HepG2 (cell line): ENCODE data around the gene DNAAF3. TPM values are rescaled to one million over a fixed set of nuclear protein-coding genes. Genes with fewer than 3 reads are reported as not detected.

ENCODE experiments used
- BHLHE40 ChIP-seq: IDR thresholded peaks from 2 replicates; pipeline ENCODE4 v1.6.1; 2011; ENCODE audit warnings: low read length, improper control_type of control experiment
- GATAD2A ChIP-seq: IDR thresholded peaks from 2 replicates; pipeline ENCODE4 v1.6.1; 2016
- HDAC1 ChIP-seq: sonication (generic); formaldehyde crosslinking; IDR thresholded peaks from 2 replicates; pipeline ENCODE4 v1.5.1; 2020; ENCODE audit warnings: mild to moderate bottlenecking, missing genetic modification reagents
- HNRNPLL ChIP-seq: fragments of 200-400 bp; formaldehyde crosslinking; IDR thresholded peaks from 2 replicates; pipeline ENCODE4 v1.6.1; 2017; ENCODE audit warnings: mild to moderate bottlenecking, low read depth, low read length; ENCODE audit not compliant: poor library complexity, severe bottlenecking
- IKZF5 ChIP-seq: IDR thresholded peaks from 2 replicates; pipeline ENCODE4 v1.6.1; 2018; ENCODE audit warnings: missing genetic modification reagents, mild to moderate bottlenecking, missing compliant biosample characterization
- NRL ChIP-seq: sonication (generic); formaldehyde crosslinking; IDR thresholded peaks from 2 replicates; pipeline ENCODE4 v1.5.0; 2020; ENCODE audit warnings: missing genetic modification reagents, mild to moderate bottlenecking, moderate library complexity, borderline replicate concordance
- PITX1 ChIP-seq: sonication (generic); formaldehyde crosslinking; IDR thresholded peaks from 2 replicates; pipeline ENCODE4 v1.5.1; 2020; ENCODE audit warnings: mild to moderate bottlenecking, missing genetic modification reagents
- SALL1 ChIP-seq: sonication (generic); formaldehyde crosslinking; IDR thresholded peaks from 2 replicates; pipeline ENCODE4 v1.8.0; 2022; ENCODE audit warnings: mild to moderate bottlenecking, missing genetic modification reagents
- SP1 ChIP-seq, 2 experiments: fragments of 450-650 bp in 1 of 2; sonication (generic) in 1 of 2; formaldehyde crosslinking in 1 of 2; IDR thresholded peaks; 2 replicates each; pipeline versions ENCODE4 v1.4.0 to v1.6.1; 2016 to 2020; ENCODE audit warnings: missing genetic modification reagents in 1 of 2
- SP5 ChIP-seq: IDR thresholded peaks from 2 replicates; pipeline ENCODE4 v1.6.1; 2016; ENCODE audit warnings: low read depth, borderline replicate concordance
- TBX3 ChIP-seq: fragments of 450-650 bp; IDR thresholded peaks from 2 replicates; pipeline ENCODE4 v1.6.1; 2017; ENCODE audit warnings: antibody characterized with exemption, mild to moderate bottlenecking, inconsistent platforms, borderline replicate concordance
- ZBTB43 ChIP-seq: sonication (generic); formaldehyde crosslinking; conservative IDR thresholded peaks from 2 replicates; pipeline ENCODE4 v1.4.0; 2020; ENCODE audit warnings: missing genetic modification reagents
- ZEB1 ChIP-seq: IDR thresholded peaks from 2 replicates; pipeline ENCODE4 v1.6.1; 2012; ENCODE audit warnings: mild to moderate bottlenecking, low read depth, inconsistent platforms; ENCODE audit not compliant: insufficient replicate concordance
- ZFP41 ChIP-seq: sonication (generic); formaldehyde crosslinking; IDR thresholded peaks from 2 replicates; pipeline ENCODE4 v1.4.0; 2020; ENCODE audit warnings: mild to moderate bottlenecking, missing genetic modification reagents, borderline replicate concordance
- ZKSCAN5 ChIP-seq: sonication (generic); formaldehyde crosslinking; IDR thresholded peaks from 2 replicates; pipeline ENCODE4 v1.5.1; 2020; ENCODE audit warnings: mild to moderate bottlenecking, missing genetic modification reagents
- ZNF280D ChIP-seq: sonication (generic); formaldehyde crosslinking; IDR thresholded peaks from 2 replicates; pipeline ENCODE4 v1.5.1; 2020; ENCODE audit warnings: mild to moderate bottlenecking, missing genetic modification reagents
- ZNF350 ChIP-seq: sonication (generic); formaldehyde crosslinking; IDR thresholded peaks from 2 replicates; pipeline ENCODE4 v1.4.0; 2020; ENCODE audit warnings: mild to moderate bottlenecking, low read depth, missing genetic modification reagents, borderline replicate concordance
- ZNF501 ChIP-seq: sonication (generic); formaldehyde crosslinking; IDR thresholded peaks from 2 replicates; pipeline ENCODE4 v1.5.1; 2020; ENCODE audit warnings: mild to moderate bottlenecking, moderate library complexity, missing genetic modification reagents
- polyA plus RNA-seq, 8 experiments: library from polyadenylated mRNA; depleted of rRNA in 3 of 8; stranded (reverse) in 7 of 8; unstranded in 1 of 8; fragments of >200 nt; fragmentation: Illumina TruSeq in 4 of 8; extraction: Trizol in 4 of 8; gene quantifications; 2 replicates each; pipeline versions ENCODE4 v1.2.1 to v1.2.3, GENCODE V29; 2011 to 2016; ENCODE audit warnings: low read depth in 4 of 8, missing spikeins in 1 of 8, mixed read lengths in 1 of 8; ENCODE audit not compliant: insufficient read depth in 1 of 8
- total RNA-seq, 5 experiments: library from RNA; depleted of rRNA; stranded (reverse); fragments of >200 nt; fragmentation: Illumina TruSeq; extraction: Trizol; gene quantifications; 2 replicates each; pipeline ENCODE4 v1.2.3, GENCODE V29; 2016; ENCODE audit warnings: low read depth in 1 of 5
- TF ChIP-seq, protein P1 (sequence below): sonication (generic); formaldehyde crosslinking; IDR thresholded peaks from 2 replicates; pipeline ENCODE4 v1.8.1; 2023; ENCODE audit warnings: mild to moderate bottlenecking, moderate library complexity, missing genetic modification reagents
- TF ChIP-seq, protein P2 (sequence below): sonication (generic); formaldehyde crosslinking; IDR thresholded peaks from 2 replicates; pipeline ENCODE4 v1.9.0; 2022; ENCODE audit warnings: missing genetic modification reagents, mild to moderate bottlenecking, borderline replicate concordance

Gene DNAAF3
- total and polyA plus RNA-seq, 2 of the 13 experiments (the other 11 are each of a cell fraction or from before 2014, with no cell fraction given): 0.30 to 0.40 TPM

DNA sequence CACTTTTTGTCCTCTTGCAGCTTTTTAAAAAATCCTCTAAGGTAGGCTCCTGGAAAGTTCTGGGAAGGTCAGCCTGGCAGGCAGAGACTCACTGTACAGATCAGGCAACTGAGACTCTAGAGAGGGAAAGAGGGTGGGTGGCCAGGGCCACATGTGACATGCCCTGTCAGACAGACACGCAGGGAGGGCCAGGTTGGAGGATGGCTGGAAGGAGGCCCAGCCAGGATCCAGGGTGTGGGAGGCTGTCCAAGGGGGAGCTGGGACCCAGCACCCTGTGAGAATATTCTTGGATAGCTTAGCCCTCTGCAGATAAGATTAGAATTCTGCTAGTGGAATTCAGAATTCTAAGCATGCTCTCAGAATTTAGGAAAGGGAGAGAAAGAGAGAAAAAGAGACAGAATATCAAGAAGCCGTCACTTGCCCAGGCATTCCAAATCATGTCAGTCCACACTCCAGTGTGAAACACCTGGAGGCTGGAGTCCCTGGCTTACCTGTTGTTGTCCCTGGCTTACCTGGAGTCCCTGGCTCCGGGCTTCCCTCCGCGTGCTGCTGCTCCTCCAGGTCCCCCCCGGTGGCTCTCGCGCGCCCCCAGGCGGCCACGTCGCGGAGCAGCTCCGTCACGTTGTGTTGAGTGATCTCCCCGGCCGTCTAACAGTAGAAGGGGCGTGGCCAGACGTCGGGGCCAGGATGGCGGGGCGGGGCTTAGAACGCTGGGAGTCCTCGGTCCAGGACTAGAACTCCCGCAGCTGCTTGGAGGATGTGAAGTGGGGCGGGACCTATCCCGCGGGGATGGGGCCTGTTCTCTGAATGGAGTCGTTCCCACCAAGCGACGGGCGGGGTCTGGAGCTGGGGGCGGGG is 6.1 kb downstream of the DNAAF3 start (continued):
- TF ChIP-seq TBX3 (no peak), NRL (no peak), SP5 (CRISPR knock-in tag) (peak; percentile 42; the same call in 1 of the 2 replicates), ZNF501 (CRISPR knock-in tag) (0 out of 2 replicates have a peak, but pooled peaks have one; percentile 28), ZFP41 (no peak), HDAC1 (CRISPR knock-in tag) (peak; percentile 29; the same call in 1 of the 2 replicates), SP1 (IDR thresholded peaks at IDR 0.05) (no peak), SP1 (CRISPR knock-in tag; IDR thresholded peaks at IDR 0.05) (peak; percentile 62), ZNF350 (CRISPR knock-in tag) (0 out of 2 replicates have a peak, but pooled peaks have one; percentile 35), GATAD2A (CRISPR knock-in tag) (peak; percentile 47), SALL1 (peak; percentile 39), BHLHE40 (peak; percentile 45; the same call in 1 of the 2 replicates), ZKSCAN5 (CRISPR knock-in tag) (no peak), ZBTB43 (CRISPR knock-in tag) (no peak), ZNF280D (CRISPR knock-in tag) (0 out of 2 replicates have a peak, but pooled peaks have one; percentile 47), HNRNPLL (peak; percentile 39), ZEB1 (peak; percentile 32), IKZF5 (CRISPR knock-in tag) (peak; percentile 31; the same call in 1 of the 2 replicates), PITX1 (CRISPR knock-in tag) (0 out of 2 replicates have a peak, but pooled peaks have one; percentile 30)
- TF ChIP-seq, protein P1, sequence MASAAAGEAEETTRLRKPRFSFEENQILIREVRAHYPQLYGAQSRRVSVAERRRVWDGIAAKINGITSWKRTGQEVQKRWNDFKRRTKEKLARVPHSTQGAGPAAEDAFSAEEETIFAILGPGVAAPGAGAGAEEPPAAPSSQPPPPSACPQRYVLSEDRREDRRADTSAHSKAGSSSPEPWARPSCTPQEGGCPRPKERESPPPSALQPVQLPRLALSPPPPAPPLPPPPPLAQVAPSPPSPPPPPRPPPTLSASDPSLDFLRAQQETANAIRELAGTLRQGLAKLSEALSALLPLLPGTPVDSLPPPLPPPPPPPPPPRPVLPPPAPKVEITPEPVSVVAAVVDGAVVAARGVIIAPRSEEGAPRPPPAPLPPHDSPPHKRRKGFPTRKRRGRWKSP (CRISPR knock-in tag): no peak
- TF ChIP-seq, protein P2, sequence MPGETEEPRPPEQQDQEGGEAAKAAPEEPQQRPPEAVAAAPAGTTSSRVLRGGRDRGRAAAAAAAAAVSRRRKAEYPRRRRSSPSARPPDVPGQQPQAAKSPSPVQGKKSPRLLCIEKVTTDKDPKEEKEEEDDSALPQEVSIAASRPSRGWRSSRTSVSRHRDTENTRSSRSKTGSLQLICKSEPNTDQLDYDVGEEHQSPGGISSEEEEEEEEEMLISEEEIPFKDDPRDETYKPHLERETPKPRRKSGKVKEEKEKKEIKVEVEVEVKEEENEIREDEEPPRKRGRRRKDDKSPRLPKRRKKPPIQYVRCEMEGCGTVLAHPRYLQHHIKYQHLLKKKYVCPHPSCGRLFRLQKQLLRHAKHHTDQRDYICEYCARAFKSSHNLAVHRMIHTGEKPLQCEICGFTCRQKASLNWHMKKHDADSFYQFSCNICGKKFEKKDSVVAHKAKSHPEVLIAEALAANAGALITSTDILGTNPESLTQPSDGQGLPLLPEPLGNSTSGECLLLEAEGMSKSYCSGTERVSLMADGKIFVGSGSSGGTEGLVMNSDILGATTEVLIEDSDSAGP (CRISPR knock-in tag): peak; percentile 90
